ENCODE results near the gene SDR42E1. TPM values are rescaled to one million over a fixed set of nuclear protein-coding genes. Genes with fewer than 3 reads are reported as not detected.

The SDR42E1 gene
- total and polyA plus RNA-seq, 2 of the 4 experiments (the other 2 are of a cell fraction) = 0.44 to 0.72 TPM

GRCh38 chr16:81987706-81988105 lies 23.6 kb downstream of the SDR42E1 start:
- no peak overlapping the region for H3K4ac ChIP-seq (ENCODE audit: low read depth, low read length)
- H3K9ac ChIP-seq (ENCODE audit: low read depth, low read length) = no peak overlapping the region
- H3K4me3 ChIP-seq (ENCODE audit: insufficient read depth, low read depth, low read length) = no peak overlapping the region
- no peaks in the 10 kb centered on the region for H4K20me1 ChIP-seq (ENCODE audit: insufficient read depth, low read length)
- no peaks in the 10 kb centered on the region for H3K9me3 ChIP-seq (ENCODE audit: control insufficient read depth, insufficient read depth, low read length)
- no peak for ATAC-seq (ENCODE audit: low read depth)
- intact Hi-C loops (cut with micrococcal nuclease) (no loop called here), in situ Hi-C loops (cut with MboI; ENCODE audit: low sequenced_read_pairs) (no loop called here), dilution Hi-C loops (cut with HindIII; ENCODE audit: low sequenced_read_pairs, unreplicated experiment) (no loop called here)
- no peak overlapping the region for H3K56ac ChIP-seq (ENCODE audit: extremely low read depth, insufficient read depth, low read length)
- no peak overlapping the region for H4K8ac ChIP-seq (ENCODE audit: low read depth in 2 of 2, low read length in 2 of 2)
- no peak overlapping the region for H4K5ac ChIP-seq (ENCODE audit: low read depth, low read length)
- no peak overlapping the region for H2AK9ac ChIP-seq (replicated peaks; ENCODE audit: low read depth, low read length, poor library complexity)
- H3K9me1 ChIP-seq (ENCODE audit: insufficient read depth, low read length) = no peaks in the 10 kb centered on the region
- POLR2A ChIA-PET (ENCODE audit: unreplicated experiment) = no interaction called here
- H3K18ac ChIP-seq (ENCODE audit: low read depth, low read length) = no peak overlapping the region
- no peak overlapping the region for H2BK120ac ChIP-seq (ENCODE audit: low read depth, low read length)
- H3K14ac ChIP-seq (replicated peaks; ENCODE audit: low read depth, low read length) = no peak overlapping the region
- H2BK5ac ChIP-seq (ENCODE audit: low read depth, low read length, poor library complexity, severe bottlenecking) = no peak overlapping the region
- H4K91ac ChIP-seq (ENCODE audit: insufficient read depth, low read depth, low read length) = no peak overlapping the region
- H3K4me2 ChIP-seq (ENCODE audit: low read depth, low read length) = no peak overlapping the region
- no peak for DNase-seq
- no peak overlapping the region for H2BK15ac ChIP-seq (ENCODE audit: low read depth, low read length)
- no peaks in the 10 kb centered on the region for H3K36me3 ChIP-seq (ENCODE audit: control insufficient read depth, insufficient read depth, low read length)
- H2AK5ac ChIP-seq (ENCODE audit: low read depth, low read length) = no peak overlapping the region
- H3K79me1 ChIP-seq (ENCODE audit: low read depth in 1 of 2, low read length in 2 of 2) = no peaks in the 10 kb centered on the region
- TF ChIP-seq RAD21 (IDR thresholded peaks at IDR 0.05; ENCODE audit: low read length) = no peak
- no peak overlapping the region for H2AFZ ChIP-seq (replicated peaks; ENCODE audit: low read length, poor library complexity)
- no peak overlapping the region for H3K27ac ChIP-seq (ENCODE audit: insufficient read depth, low read length)
- H2BK20ac ChIP-seq (ENCODE audit: low read depth, low read length) = no peak overlapping the region
- CTCF ChIA-PET = no interaction called here
- no CpG with 5 or more reads among the region's 5 CpGs for WGBS, 2 experiments (ENCODE audit: extremely low coverage in 2 of 2, insufficient read length in 1 of 2)
- no TSS peak for BruUV-seq (replicated peaks)
- H3K23ac ChIP-seq (ENCODE audit: low read depth, low read length) = no peak overlapping the region
- H3K4me1 ChIP-seq (ENCODE audit: control insufficient read depth, insufficient read depth, low read length) = no peaks in the 10 kb centered on the region
- H3K27me3 ChIP-seq (ENCODE audit: control insufficient read depth, insufficient read depth, low read length) = 0 out of 2 replicates have a peak, but pooled peaks cover 1% of the 10 kb centered on the region
